Gastroesophageal sphincter (tissue), 4 donors: ENCODE measurements around the gene FAM32A. TPM values are rescaled to one million over a fixed set of nuclear protein-coding genes. Genes with fewer than 3 reads are reported as not detected.

Source experiments
- ATAC-seq: fragments of 150-250 bp; one replicate; pipeline ENCODE4 v1.9.1; 2016; ENCODE audit warnings: mild to moderate bottlenecking, moderate library complexity
- H3K27ac ChIP-seq, 4 donors: fragments of 200-600 bp; sonication (generic) in 3 of 4; 1 replicate in 3 of 4; 2 replicates in 1 of 4; pipeline ENCODE4 v1.5.1; 2016 to 2019
- H3K27me3 ChIP-seq: fragments of 200-600 bp; sonication (generic); one replicate; pipeline ENCODE4 v1.5.1; 2019
- H3K36me3 ChIP-seq, 2 donors: fragments of 200-600 bp; sonication (generic); one replicate each; pipeline ENCODE4 v1.5.1; 2019; ENCODE audit warnings: control low read depth in 1 of 2
- H3K4me1 ChIP-seq, 3 donors: fragments of 200-600 bp; sonication (generic); 1 replicate in 2 of 3; 2 replicates in 1 of 3; pipeline ENCODE4 v1.5.1; 2016 to 2019; ENCODE audit warnings: control low read depth in 2 of 3
- H3K4me3 ChIP-seq, 2 donors: fragments of 200-600 bp; sonication (generic); one replicate each; pipeline ENCODE4 v1.5.1; 2019; ENCODE audit warnings: mild to moderate bottlenecking in 1 of 2, moderate library complexity in 1 of 2
- H3K9me3 ChIP-seq, 3 donors: fragments of 200-600 bp; sonication (generic); one replicate each; pipeline ENCODE4 v1.5.1; 2017 to 2019; ENCODE audit warnings: control low read depth in 2 of 3
- CTCF ChIP-seq, 4 experiments: fragments of 200-600 bp in 2 of 4; fragments of 450-650 bp in 2 of 4; sonication (generic) in 1 of 4; IDR thresholded peaks; one replicate each; pipeline ENCODE4 v1.5.1; 2017 to 2019; ENCODE audit warnings: antibody characterized with exemption in 4 of 4, mild to moderate bottlenecking in 2 of 4, moderate library complexity in 2 of 4
- EP300 ChIP-seq: sonication (generic); formaldehyde crosslinking; IDR thresholded peaks from one replicate; pipeline ENCODE4 v1.6.1; 2017; ENCODE audit warnings: antibody characterized with exemption, mild to moderate bottlenecking
- POLR2A ChIP-seq, 2 donors: fragments of 450-650 bp; IDR thresholded peaks; one replicate each; pipeline ENCODE4 v1.6.1; 2017; ENCODE audit warnings: antibody characterized with exemption in 2 of 2, mild to moderate bottlenecking in 2 of 2, moderate library complexity in 1 of 2
- POLR2AphosphoS5 ChIP-seq: sonication (generic); formaldehyde crosslinking; IDR thresholded peaks from one replicate; pipeline ENCODE4 v1.6.1; 2017; ENCODE audit warnings: antibody characterized with exemption
- WGBS, 2 donors: methylation state at CpG; one replicate each; pipeline ENCODE4 v1.1.5; 2018; ENCODE audit warnings: low coverage in 1 of 2; 5-methylcytosine and 5-hydroxymethylcytosine counted together
- total RNA-seq, 4 donors: library from RNA; depleted of rRNA; stranded (reverse); fragments of >200 nt; gene quantifications; one replicate each; pipeline ENCODE4 v1.1.0, GENCODE V29; 2016

FAM32A gene
- total RNA-seq, 4 donors from 2014 or later: 90.1 to 126 (median 104) TPM

- Histone ChIP-seq H3K4me1 (no peaks in the 10 kb centered on the region), H3K9me3 (peaks cover 0 to 34% (median 0%) of the 10 kb centered on the region in 3 donors), H3K27me3 (no peaks in the 10 kb centered on the region), H3K27ac (no peak overlapping the region), H3K4me3 (no peak overlapping the region), H3K36me3 (peaks cover 0 to 99% of the 10 kb centered on the region in 2 donors)
- TF ChIP-seq CTCF (IDR thresholded peaks at IDR 0.05) (no peak), EP300 (no peak), POLR2AphosphoS5 (no peak), POLR2A (IDR thresholded peaks at IDR 0.05) (no peak)
- ATAC-seq: no peak
- WGBS, 2 donors: 75% methylated on average over 6 of the region's 15 CpGs; no CpG with 5 or more reads in 1 of the 2 donors
Measured at GRCh38 chr19:16223746-16224145, 38.5 kb downstream of the FAM32A start.

GRCh38 chr19:16224293-16225045 lies 39.3 kb downstream of the FAM32A start:
- H3K36me3 ChIP-seq: peaks cover 0 to 100% of the 10 kb centered on the region in 2 donors
- H3K27ac ChIP-seq: no peak overlapping the region
- 100% methylated on average over 1 of the region's 32 CpGs; no CpG with 5 or more reads in 1 of the 2 donors for WGBS, 2 donors
- no peaks in the 10 kb centered on the region for H3K27me3 ChIP-seq
- H3K4me3 ChIP-seq: no peak overlapping the region
- peaks cover 0 to 32% (median 0%) of the 10 kb centered on the region in 3 donors for H3K9me3 ChIP-seq
- no peaks in the 10 kb centered on the region for H3K4me1 ChIP-seq
- no peak for ATAC-seq
- no peak for TF ChIP-seq CTCF (IDR thresholded peaks at IDR 0.05)
- TF ChIP-seq POLR2AphosphoS5: no peak
- no peak for TF ChIP-seq POLR2A (IDR thresholded peaks at IDR 0.05)
- no peak for TF ChIP-seq EP300

- H3K36me3 ChIP-seq: peaks cover 0 to 100% of the 10 kb centered on the region in 2 donors
- ATAC-seq: no peak
- TF ChIP-seq EP300 (no peak), CTCF (IDR thresholded peaks at IDR 0.05) (no peak), POLR2A (IDR thresholded peaks at IDR 0.05) (no peak), POLR2AphosphoS5 (no peak)
Measured at GRCh38 chr19:16225279-16226183, 40.3 kb downstream of the FAM32A start.

DNA sequence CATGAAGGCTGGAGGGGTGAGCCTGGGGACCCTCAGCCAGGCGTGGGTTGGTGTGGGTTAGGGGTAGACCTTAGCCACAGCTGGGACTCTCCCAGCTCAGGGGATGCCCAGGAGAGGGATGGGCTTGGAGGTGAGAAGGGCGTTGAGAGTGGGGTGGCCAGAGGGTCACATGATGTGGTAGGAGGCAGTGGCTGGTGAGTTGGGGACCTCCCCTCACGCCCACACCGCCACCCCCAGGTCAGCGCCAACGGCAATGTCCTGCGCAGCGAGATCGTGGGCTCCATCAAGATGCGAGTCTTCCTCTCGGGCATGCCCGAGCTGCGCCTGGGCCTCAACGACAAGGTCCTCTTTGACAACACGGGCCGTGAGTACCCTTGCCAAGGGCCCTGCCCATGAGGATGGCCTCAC lies 41.0 kb downstream of the FAM32A start:
- H3K9me3 ChIP-seq: peaks cover 0 to 15% (median 0%) of the 10 kb centered on the region in 3 donors
- H3K4me3 ChIP-seq: no peak overlapping the region
- no peaks in the 10 kb centered on the region for H3K4me1 ChIP-seq
- peaks cover 0 to 99% of the 10 kb centered on the region in 2 donors for H3K36me3 ChIP-seq
- no peaks in the 10 kb centered on the region for H3K27me3 ChIP-seq
- TF ChIP-seq CTCF (IDR thresholded peaks at IDR 0.05) (no peak), EP300 (no peak), POLR2AphosphoS5 (no peak), POLR2A (IDR thresholded peaks at IDR 0.05) (no peak)
- WGBS, 2 donors: no CpG with 5 or more reads among the region's 16 CpGs
- no peak for ATAC-seq
- no peak overlapping the region for H3K27ac ChIP-seq

More at GRCh38 chr19:16225279-16226183, 40.3 kb downstream of the FAM32A start:
- 89 to 98% methylated on average over 6 to 7 of the region's 21 CpGs for WGBS, 2 donors
- H3K4me1 ChIP-seq: no peaks in the 10 kb centered on the region
- no peak overlapping the region for H3K4me3 ChIP-seq
- no peak overlapping the region for H3K27ac ChIP-seq
- peaks cover 0 to 21% (median 0%) of the 10 kb centered on the region in 3 donors for H3K9me3 ChIP-seq
- no peaks in the 10 kb centered on the region for H3K27me3 ChIP-seq
